MCF 10A (cell line): ENCODE data around the gene TPSB2. TPM values are rescaled to one million over a fixed set of nuclear protein-coding genes. Genes with fewer than 3 reads are reported as not detected.

ENCODE experiments used
- BruUV-seq: library from RNA; stranded (reverse); fragments of 400-500 nt; replicated peaks from 2 replicates; lab custom pipeline; 2021; lab: Mats Ljungman, UMichigan
- CTCF ChIA-PET: fragments of 300-600 bp; sonication (Branson Sonifier 250); formaldehyde crosslinking; extraction: SDS; loops from one replicate; lab custom pipeline; 2021; ENCODE audit warnings: antibody characterized with exemption, inconsistent platforms; lab: Yijun Ruan, JAX
- POLR2A ChIA-PET: fragments of 300-600, 350-650 bp; sonication (Branson Sonifier 250); formaldehyde crosslinking; extraction: SDS; loops from one replicate; lab custom pipeline; 2020; ENCODE audit warnings: antibody characterized with exemption, inconsistent platforms; lab: Yijun Ruan, JAX
- DNase-seq: peaks from one replicate; pipeline ENCODE4 v3.0.0-alpha.2; 2018; ENCODE audit not compliant: unreplicated experiment
- H3K27ac Mint-ChIP-seq: one replicate; pipeline ENCODE4 v1.8.0; 2022; ENCODE audit warnings: mild to moderate bottlenecking, low read depth, mixed read lengths; ENCODE audit not compliant: unreplicated experiment
- H3K27me3 Mint-ChIP-seq: one replicate; pipeline ENCODE4 v1.8.0; 2022; ENCODE audit warnings: mixed read lengths; ENCODE audit not compliant: insufficient read depth, unreplicated experiment
- H3K36me3 Mint-ChIP-seq: one replicate; pipeline ENCODE4 v1.8.0; 2022; ENCODE audit warnings: mild to moderate bottlenecking, moderate library complexity, mixed read lengths; ENCODE audit not compliant: insufficient read depth, unreplicated experiment
- H3K4me1 Mint-ChIP-seq: one replicate; pipeline ENCODE4 v1.8.0; 2022; ENCODE audit warnings: mixed read lengths; ENCODE audit not compliant: insufficient read depth, unreplicated experiment
- H3K4me3 Mint-ChIP-seq: one replicate; pipeline ENCODE4 v1.8.0; 2022; ENCODE audit warnings: mild to moderate bottlenecking, moderate library complexity, mixed read lengths; ENCODE audit not compliant: unreplicated experiment
- H3K9me3 Mint-ChIP-seq: one replicate; pipeline ENCODE4 v1.8.0; 2022; ENCODE audit warnings: mixed read lengths; ENCODE audit not compliant: unreplicated experiment
- CTCF ChIP-seq: fragments of 200-600 bp; IDR thresholded peaks from one replicate; pipeline ENCODE4 v1.8.0; 2022; ENCODE audit warnings: antibody characterized with exemption, mild to moderate bottlenecking; ENCODE audit not compliant: unreplicated experiment
- intact Hi-C: fragments of 100-400 bp; cut with micrococcal nuclease; formaldehyde crosslinking; loops from 2 replicates; pipeline ENCODE4 v1.14.1; 2022
- total RNA-seq: library from RNA; stranded (reverse); gene quantifications from 2 replicates; pipeline ENCODE4 v1.2.3, GENCODE V29; 2022

TPSB2 gene
- total RNA-seq, 1 experiment from 2014 or later, result not detected

GRCh38 chr16:1218061-1218929 is 11.7 kb downstream of the TPSB2 start:
- no TSS peak for BruUV-seq
- H3K4me3 Mint-ChIP-seq, result no peak overlapping the region
- TF ChIP-seq CTCF, result no peak
- intact Hi-C loops, result no loop called here
- peaks cover 5% of the 10 kb centered on the region for H3K4me1 Mint-ChIP-seq
- ChIA-PET POLR2A (no interaction called here), CTCF (no interaction called here)
- H3K27me3 Mint-ChIP-seq, result peaks cover 51% of the 10 kb centered on the region
- no peaks in the 10 kb centered on the region for H3K36me3 Mint-ChIP-seq
- DNase-seq, result no peak
- H3K27ac Mint-ChIP-seq, result no peak overlapping the region
- no peaks in the 10 kb centered on the region for H3K9me3 Mint-ChIP-seq

- no peak for DNase-seq
- Mint-ChIP-seq H3K4me1 (peaks cover 5% of the 10 kb centered on the region), H3K27ac (no peak overlapping the region), H3K9me3 (no peaks in the 10 kb centered on the region), H3K36me3 (no peaks in the 10 kb centered on the region), H3K27me3 (peaks cover 43% of the 10 kb centered on the region), H3K4me3 (no peak overlapping the region)
- no peak for TF ChIP-seq CTCF
- BruUV-seq, result no TSS peak
- intact Hi-C loops, result no loop called here
- ChIA-PET POLR2A (no interaction called here), CTCF (no interaction called here)
These were observed 12.5 kb downstream of the TPSB2 start for GRCh38 chr16:1217526-1217925.

GRCh38 chr16:1216681-1217400 is 13.1 kb downstream of the TPSB2 start:
- no peak overlapping the region for H3K27ac Mint-ChIP-seq
- CTCF ChIA-PET, result interaction anchor here (0.7 kb wide), 1 partner anchor 103 kb away, joined by 3 read pairs; no protein-coding TSS in a partner anchor
- no TSS peak for BruUV-seq

More at GRCh38 chr16:1216681-1217400, 13.1 kb downstream of the TPSB2 start:
- POLR2A ChIA-PET, result interaction anchor here (0.7 kb wide), 1 partner anchor 38 kb away, joined by 3 read pairs; no protein-coding TSS in a partner anchor
- no peaks in the 10 kb centered on the region for H3K9me3 Mint-ChIP-seq
- H3K27me3 Mint-ChIP-seq, result peaks cover 36% of the 10 kb centered on the region
- DNase-seq, result no peak
- TF ChIP-seq CTCF, result no peak
- H3K36me3 Mint-ChIP-seq, result no peaks in the 10 kb centered on the region
- intact Hi-C loops, result no loop called here
- H3K4me1 Mint-ChIP-seq, result peaks cover 5% of the 10 kb centered on the region
- no peak overlapping the region for H3K4me3 Mint-ChIP-seq
